HuH-7 (cell line): ENCODE measurements around the gene UQCC2.

Source experiments
- DNase-seq: peaks from one replicate; pipeline ENCODE4 v3.0.0; 2011; ENCODE audit warnings: low spot score

The UQCC2 gene

GRCh38 chr6:33691456-33692077, 19.9 kb downstream of the UQCC2 start:
- DNase-seq: no peak

GRCh38 chr6:33690766-33691165, 20.7 kb downstream of the UQCC2 start:
- no peak for DNase-seq

GRCh38 chr6:33689879-33690278, 21.6 kb downstream of the UQCC2 start:
- no peak for DNase-seq

- no peak for DNase-seq
Observed at GRCh38 chr6:33689148-33689494, 22.4 kb downstream of the UQCC2 start.

- DNase-seq: no peak
Observed at GRCh38 chr6:33688451-33689147, 22.9 kb downstream of the UQCC2 start.

- DNase-seq: no peak
Observed at GRCh38 chr6:33688006-33688405, 23.5 kb downstream of the UQCC2 start.

GRCh38 chr6:33686981-33687975, 24.2 kb downstream of the UQCC2 start:
- no peak for DNase-seq

GRCh38 chr6:33686225-33686924, 25.1 kb downstream of the UQCC2 start:
- DNase-seq: no peak

GRCh38 chr6:33685411-33686224, 25.9 kb downstream of the UQCC2 start:
- no peak for DNase-seq

- no peak for DNase-seq
Observed at GRCh38 chr6:33684983-33685382, 26.5 kb downstream of the UQCC2 start.

GRCh38 chr6:33684428-33684896, 27.0 kb downstream of the UQCC2 start:
- DNase-seq: no peak

- no peak for DNase-seq
Observed at GRCh38 chr6:33683576-33684427, 27.7 kb downstream of the UQCC2 start.

- no peak for DNase-seq
Observed at GRCh38 chr6:33683051-33683571, 28.4 kb downstream of the UQCC2 start.

GRCh38 chr6:33682341-33682740, 29.2 kb downstream of the UQCC2 start:
- DNase-seq: no peak

- no peak for DNase-seq
Observed at GRCh38 chr6:33679761-33680160, 31.7 kb downstream of the UQCC2 start.

GRCh38 chr6:33678932-33679490, 32.5 kb downstream of the UQCC2 start:
- DNase-seq: no peak

GRCh38 chr6:33678233-33678931, 33.1 kb downstream of the UQCC2 start:
- DNase-seq: no peak

GRCh38 chr6:33677689-33678088, 33.8 kb downstream of the UQCC2 start:
- no peak for DNase-seq

- no peak for DNase-seq
Observed at GRCh38 chr6:33677143-33677660, 34.3 kb downstream of the UQCC2 start.
